Gastroesophageal sphincter (tissue), 4 donors: ENCODE data around the gene C1orf50. TPM values are rescaled to one million over a fixed set of nuclear protein-coding genes. Genes with fewer than 3 reads are reported as not detected.

Source experiments
- ATAC-seq: fragments of 150-250 bp; one replicate; pipeline ENCODE4 v1.9.1; 2016; ENCODE audit warnings: mild to moderate bottlenecking, moderate library complexity
- H3K27ac ChIP-seq, 4 donors: fragments of 200-600 bp; sonication (generic) in 3 of 4; 1 replicate in 3 of 4; 2 replicates in 1 of 4; pipeline ENCODE4 v1.5.1; 2016 to 2019
- H3K27me3 ChIP-seq: fragments of 200-600 bp; sonication (generic); one replicate; pipeline ENCODE4 v1.5.1; 2019
- H3K36me3 ChIP-seq, 2 donors: fragments of 200-600 bp; sonication (generic); one replicate each; pipeline ENCODE4 v1.5.1; 2019; ENCODE audit warnings: control low read depth in 1 of 2
- H3K4me1 ChIP-seq, 3 donors: fragments of 200-600 bp; sonication (generic); 1 replicate in 2 of 3; 2 replicates in 1 of 3; pipeline ENCODE4 v1.5.1; 2016 to 2019; ENCODE audit warnings: control low read depth in 2 of 3
- H3K4me3 ChIP-seq, 2 donors: fragments of 200-600 bp; sonication (generic); one replicate each; pipeline ENCODE4 v1.5.1; 2019; ENCODE audit warnings: mild to moderate bottlenecking in 1 of 2, moderate library complexity in 1 of 2
- H3K9me3 ChIP-seq, 3 donors: fragments of 200-600 bp; sonication (generic); one replicate each; pipeline ENCODE4 v1.5.1; 2017 to 2019; ENCODE audit warnings: control low read depth in 2 of 3
- EP300 ChIP-seq: sonication (generic); formaldehyde crosslinking; IDR thresholded peaks from one replicate; pipeline ENCODE4 v1.6.1; 2017; ENCODE audit warnings: antibody characterized with exemption, mild to moderate bottlenecking
- POLR2A ChIP-seq, 2 donors: fragments of 450-650 bp; IDR thresholded peaks; one replicate each; pipeline ENCODE4 v1.6.1; 2017; ENCODE audit warnings: antibody characterized with exemption in 2 of 2, mild to moderate bottlenecking in 2 of 2, moderate library complexity in 1 of 2
- POLR2AphosphoS5 ChIP-seq: sonication (generic); formaldehyde crosslinking; IDR thresholded peaks from one replicate; pipeline ENCODE4 v1.6.1; 2017; ENCODE audit warnings: antibody characterized with exemption
- WGBS, 2 donors: methylation state at CpG; one replicate each; pipeline ENCODE4 v1.1.5; 2018; ENCODE audit warnings: low coverage in 1 of 2; 5-methylcytosine and 5-hydroxymethylcytosine counted together
- total RNA-seq, 4 donors: library from RNA; depleted of rRNA; stranded (reverse); fragments of >200 nt; gene quantifications; one replicate each; pipeline ENCODE4 v1.1.0, GENCODE V29; 2016
- TF ChIP-seq, protein P1 (sequence below), 4 experiments: fragments of 200-600 bp in 2 of 4; fragments of 450-650 bp in 2 of 4; sonication (generic) in 1 of 4; IDR thresholded peaks; one replicate each; pipeline ENCODE4 v1.5.1; 2017 to 2019; ENCODE audit warnings: antibody characterized with exemption in 4 of 4, mild to moderate bottlenecking in 2 of 4, moderate library complexity in 2 of 4

C1orf50 gene
- total RNA-seq, 4 donors from 2014 or later: 4.0 to 8.8 (median 8.0) TPM

- no peak for ATAC-seq
- TF ChIP-seq EP300: no peak
- TF ChIP-seq POLR2AphosphoS5: no peak
- TF ChIP-seq POLR2A (IDR thresholded peaks at IDR 0.05): no peak
- TF ChIP-seq, protein P1, sequence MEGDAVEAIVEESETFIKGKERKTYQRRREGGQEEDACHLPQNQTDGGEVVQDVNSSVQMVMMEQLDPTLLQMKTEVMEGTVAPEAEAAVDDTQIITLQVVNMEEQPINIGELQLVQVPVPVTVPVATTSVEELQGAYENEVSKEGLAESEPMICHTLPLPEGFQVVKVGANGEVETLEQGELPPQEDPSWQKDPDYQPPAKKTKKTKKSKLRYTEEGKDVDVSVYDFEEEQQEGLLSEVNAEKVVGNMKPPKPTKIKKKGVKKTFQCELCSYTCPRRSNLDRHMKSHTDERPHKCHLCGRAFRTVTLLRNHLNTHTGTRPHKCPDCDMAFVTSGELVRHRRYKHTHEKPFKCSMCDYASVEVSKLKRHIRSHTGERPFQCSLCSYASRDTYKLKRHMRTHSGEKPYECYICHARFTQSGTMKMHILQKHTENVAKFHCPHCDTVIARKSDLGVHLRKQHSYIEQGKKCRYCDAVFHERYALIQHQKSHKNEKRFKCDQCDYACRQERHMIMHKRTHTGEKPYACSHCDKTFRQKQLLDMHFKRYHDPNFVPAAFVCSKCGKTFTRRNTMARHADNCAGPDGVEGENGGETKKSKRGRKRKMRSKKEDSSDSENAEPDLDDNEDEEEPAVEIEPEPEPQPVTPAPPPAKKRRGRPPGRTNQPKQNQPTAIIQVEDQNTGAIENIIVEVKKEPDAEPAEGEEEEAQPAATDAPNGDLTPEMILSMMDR (IDR thresholded peaks at IDR 0.05): no peak
- WGBS, 2 donors: 75 to 76% methylated on average over 15 to 17 of the region's 21 CpGs
- H3K4me1 ChIP-seq: no peaks in the 10 kb centered on the region
- H3K27me3 ChIP-seq: no peaks in the 10 kb centered on the region
- H3K9me3 ChIP-seq: no peaks in the 10 kb centered on the region
- no peak overlapping the region for H3K27ac ChIP-seq
- no peak overlapping the region for H3K4me3 ChIP-seq
- H3K36me3 ChIP-seq: peaks cover 0 to 30% of the 10 kb centered on the region in 2 donors
Measured at GRCh38 chr1:42743317-42744147, 23.5 kb upstream of the C1orf50 start.

GRCh38 chr1:42744148-42744413 is 23.0 kb upstream of the C1orf50 start:
- Histone ChIP-seq H3K27me3 (no peaks in the 10 kb centered on the region), H3K9me3 (no peaks in the 10 kb centered on the region), H3K4me3 (no peak overlapping the region), H3K36me3 (peaks cover 0 to 35% of the 10 kb centered on the region in 2 donors), H3K4me1 (no peaks in the 10 kb centered on the region), H3K27ac (no peak overlapping the region)
- ATAC-seq: no peak
- TF ChIP-seq POLR2A (IDR thresholded peaks at IDR 0.05) (no peak), EP300 (no peak), POLR2AphosphoS5 (no peak)
- TF ChIP-seq, protein P1 (IDR thresholded peaks at IDR 0.05): no peak
- 93 to 94% methylated on average over 3 to 9 of the region's 9 CpGs for WGBS, 2 donors

GRCh38 chr1:42745851-42746250 is 21.2 kb upstream of the C1orf50 start:
- 39 to 80% methylated on average over 1 to 7 of the region's 8 CpGs for WGBS, 2 donors
- Histone ChIP-seq H3K9me3 (no peaks in the 10 kb centered on the region), H3K4me1 (no peaks in the 10 kb centered on the region), H3K27me3 (no peaks in the 10 kb centered on the region), H3K4me3 (no peak overlapping the region), H3K27ac (no peak overlapping the region), H3K36me3 (peaks cover 0 to 53% of the 10 kb centered on the region in 2 donors)
- ATAC-seq: peak; percentile 50
- TF ChIP-seq POLR2AphosphoS5: peak; percentile 51
- TF ChIP-seq, protein P1 (IDR thresholded peaks at IDR 0.05): no peak

GRCh38 chr1:42746436-42747105 is 20.5 kb upstream of the C1orf50 start:
- Histone ChIP-seq H3K4me1 (no peaks in the 10 kb centered on the region), H3K4me3 (no peak overlapping the region), H3K36me3 (peaks cover 0 to 56% of the 10 kb centered on the region in 2 donors), H3K27me3 (no peaks in the 10 kb centered on the region), H3K9me3 (no peaks in the 10 kb centered on the region), H3K27ac (no peak overlapping the region)
- ATAC-seq: no peak
- WGBS, 2 donors: 80% methylated on average over 2 of the region's 12 CpGs; no CpG with 5 or more reads in 1 of the 2 donors
- TF ChIP-seq, protein P1 (IDR thresholded peaks at IDR 0.05): no peak
- TF ChIP-seq POLR2AphosphoS5 (no peak), POLR2A (IDR thresholded peaks at IDR 0.05) (no peak), EP300 (no peak)

DNA sequence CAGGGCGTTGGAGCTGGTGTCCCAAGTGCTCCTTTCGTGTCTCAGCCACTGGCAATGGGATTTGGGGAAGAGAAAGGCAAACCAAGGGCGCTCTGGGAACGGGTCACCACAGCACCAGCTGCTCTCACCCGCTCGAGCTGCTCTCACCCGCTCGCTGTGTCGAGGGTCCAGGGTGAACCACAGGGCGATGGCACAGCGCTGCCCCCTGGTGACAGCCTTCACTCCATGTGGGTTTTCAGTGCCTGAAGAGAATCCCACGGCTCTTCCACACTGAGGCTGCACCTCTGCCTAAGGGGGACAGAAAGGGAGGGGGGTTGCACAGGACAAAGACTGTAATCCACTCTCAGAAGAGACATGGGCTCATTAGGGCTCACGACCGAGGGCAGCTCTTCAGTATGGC is 19.9 kb upstream of the C1orf50 start:
- ATAC-seq: peak; percentile 28
- Histone ChIP-seq H3K4me3 (no peak overlapping the region), H3K9me3 (no peaks in the 10 kb centered on the region), H3K27me3 (no peaks in the 10 kb centered on the region), H3K36me3 (peaks cover 0 to 61% of the 10 kb centered on the region in 2 donors), H3K27ac (no peak overlapping the region), H3K4me1 (no peaks in the 10 kb centered on the region)
- 31% methylated on average over 2 of the region's 14 CpGs; no CpG with 5 or more reads in 1 of the 2 donors for WGBS, 2 donors
- TF ChIP-seq POLR2A (IDR thresholded peaks at IDR 0.05): no peak
- no peak for TF ChIP-seq POLR2AphosphoS5
- no peak for TF ChIP-seq EP300
- TF ChIP-seq, protein P1 (IDR thresholded peaks at IDR 0.05): peak in 3 of 4 experiments; percentile 39 to 68 (median 47)
